Neural cell (in vitro differentiated cells): ENCODE measurements around the gene MAST1. TPM values are rescaled to one million over a fixed set of nuclear protein-coding genes. Genes with fewer than 3 reads are reported as not detected.

Experiments
- H2AFZ ChIP-seq: fragments of 200-600, 300-800 bp; sonication (generic), shearing (Covaris generic); 2 replicates; pipeline ENCODE4 v1.6.0; 2014; ENCODE audit warnings: low read depth, mild to moderate bottlenecking, antibody characterized with exemption, low read length, moderate library complexity
- H3F3A ChIP-seq: fragments of 200-600 bp; shearing (Covaris generic); 2 replicates; pipeline ENCODE4 v1.6.1; 2016; ENCODE audit warnings: mild to moderate bottlenecking, moderate library complexity, mixed read lengths, antibody characterized with exemption, low read length; ENCODE audit not compliant: insufficient read depth, poor library complexity, severe bottlenecking
- H3K27ac ChIP-seq: fragments of 200-600, 300-800 bp; sonication (generic), shearing (Covaris generic); 2 replicates; pipeline ENCODE4 v1.5.1; 2014; ENCODE audit warnings: mild to moderate bottlenecking, low read length, moderate library complexity
- H3K27me3 ChIP-seq: fragments of 300-800, 200-600 bp; sonication (generic), shearing (Covaris generic); 2 replicates; pipeline ENCODE4 v1.6.0; 2014; ENCODE audit warnings: mild to moderate bottlenecking, low read depth, low read length, moderate library complexity; ENCODE audit not compliant: insufficient read depth
- H3K36me3 ChIP-seq: fragments of 300-800, 200-600 bp; sonication (generic), shearing (Covaris generic); 2 replicates; pipeline ENCODE4 v1.5.1; 2014; ENCODE audit warnings: mild to moderate bottlenecking, antibody characterized with exemption, low read length, moderate library complexity; ENCODE audit not compliant: insufficient read depth
- H3K4me2 ChIP-seq: fragments of 300-800, 200-600 bp; sonication (generic), shearing (Covaris generic); 2 replicates; pipeline ENCODE4 v1.6.0; 2014; ENCODE audit warnings: mild to moderate bottlenecking, low read length
- H3K4me3 ChIP-seq: fragments of 300-800, 200-600 bp; sonication (generic), shearing (Covaris generic); 2 replicates; pipeline ENCODE4 v1.5.1; 2014; ENCODE audit warnings: mild to moderate bottlenecking, low read length, moderate library complexity
- H3K79me2 ChIP-seq: fragments of 200-600 bp; shearing (Covaris generic); replicated peaks from 2 replicates; pipeline ENCODE4 v1.6.0; 2014; ENCODE audit warnings: mild to moderate bottlenecking, low read length, moderate library complexity; ENCODE audit not compliant: insufficient read depth
- H3K9ac ChIP-seq: fragments of 300-800, 200-600 bp; sonication (generic), shearing (Covaris generic); 2 replicates; pipeline ENCODE4 v1.6.1; 2016; ENCODE audit warnings: mild to moderate bottlenecking, low read length, mixed read lengths
- H3K9me2 ChIP-seq: fragments of 200-600 bp; shearing (Covaris generic); 2 replicates; pipeline ENCODE4 v1.6.1; 2016; ENCODE audit warnings: mild to moderate bottlenecking, low read length, mixed read lengths; ENCODE audit not compliant: insufficient read depth
- H3K9me3 ChIP-seq: fragments of 200-600, 300-800 bp; sonication (generic), shearing (Covaris generic); 2 replicates; pipeline ENCODE4 v1.6.1; 2016; ENCODE audit warnings: mild to moderate bottlenecking, mixed run types, low read length, moderate library complexity, mixed read lengths
- H4K20me1 ChIP-seq: fragments of 200-600 bp; shearing (Covaris generic); 2 replicates; pipeline ENCODE4 v1.6.1; 2016; ENCODE audit warnings: mild to moderate bottlenecking, mixed run types; ENCODE audit not compliant: insufficient read depth
- CTCF ChIP-seq: fragments of 450-650 bp; IDR thresholded peaks from 2 replicates; pipeline ENCODE4 v1.5.1; 2014; ENCODE audit warnings: antibody characterized with exemption, mild to moderate bottlenecking, moderate library complexity; ENCODE audit not compliant: poor library complexity, severe bottlenecking
- EZH2 ChIP-seq: fragments of 200-600, 300-800 bp; shearing (Covaris generic), sonication (generic); IDR thresholded peaks from 2 replicates; pipeline ENCODE4 v1.6.1; 2014; ENCODE audit warnings: antibody characterized with exemption, low read length, borderline replicate concordance, mild to moderate bottlenecking; ENCODE audit not compliant: insufficient read depth, poor library complexity, severe bottlenecking
- MXI1 ChIP-seq: fragments of 450-650 bp; conservative IDR thresholded peaks from 2 replicates; pipeline ENCODE4 v1.6.1; 2014; ENCODE audit warnings: antibody characterized with exemption, mild to moderate bottlenecking; ENCODE audit not compliant: poor library complexity, severe bottlenecking
- RAD21 ChIP-seq: fragments of 450-650 bp; conservative IDR thresholded peaks from 2 replicates; pipeline ENCODE4 v1.6.1; 2014; ENCODE audit warnings: antibody characterized with exemption, mild to moderate bottlenecking, moderate library complexity
- SMC3 ChIP-seq: fragments of 450-650 bp; conservative IDR thresholded peaks from 2 replicates; pipeline ENCODE4 v1.6.1; 2014; ENCODE audit warnings: antibody characterized with exemption, mild to moderate bottlenecking, moderate library complexity; ENCODE audit not compliant: poor library complexity
- TAF1 ChIP-seq: IDR thresholded peaks from 2 replicates; pipeline ENCODE4 v1.6.1; 2012; ENCODE audit warnings: low read depth
- polyA plus RNA-seq: library from polyadenylated mRNA; depleted of rRNA; stranded (reverse); fragments of >200 nt; gene quantifications from 2 replicates; pipeline ENCODE4 v1.2.3, GENCODE V29; 2014

Gene MAST1
- polyA plus RNA-seq, 1 donor from 2014 or later = 65.0 TPM

- TF ChIP-seq CTCF (peak; percentile 63), RAD21 (no peak), EZH2 (peak; percentile 7), MXI1 (peak; percentile 61), SMC3 (peak; percentile 31)
- peak overlapping the region; percentile 67 for H3K4me3 ChIP-seq
- H3K9me3 ChIP-seq = no peaks in the 10 kb centered on the region
- peak overlapping the region; percentile 44 for H3K9ac ChIP-seq
- H3K36me3 ChIP-seq = no peaks in the 10 kb centered on the region
- no peaks in the 10 kb centered on the region for H3F3A ChIP-seq
- H3K4me2 ChIP-seq = no peak overlapping the region
- H3K27ac ChIP-seq = no peak overlapping the region
- no peaks in the 10 kb centered on the region for H4K20me1 ChIP-seq
- H2AFZ ChIP-seq = no peak overlapping the region
- peaks cover 57% of the 10 kb centered on the region for H3K27me3 ChIP-seq
- no peaks in the 10 kb centered on the region for H3K9me2 ChIP-seq
- H3K79me2 ChIP-seq = no peaks in the 10 kb centered on the region
Measured at GRCh38 chr19:12884926-12885748, 46.8 kb downstream of the MAST1 start.

GRCh38 chr19:12885749-12886650, 47.7 kb downstream of the MAST1 start:
- Histone ChIP-seq H3K36me3 (no peaks in the 10 kb centered on the region), H4K20me1 (no peaks in the 10 kb centered on the region), H3F3A (no peaks in the 10 kb centered on the region), H3K9ac (no peak overlapping the region), H3K4me3 (peak overlapping the region; percentile 67), H3K27me3 (peaks cover 49% of the 10 kb centered on the region), H3K9me3 (no peaks in the 10 kb centered on the region), H3K9me2 (no peaks in the 10 kb centered on the region), H2AFZ (no peak overlapping the region), H3K27ac (no peak overlapping the region), H3K4me2 (no peak overlapping the region), H3K79me2 (no peaks in the 10 kb centered on the region)
- TF ChIP-seq MXI1 = no peak
- no peak for TF ChIP-seq RAD21
- no peak for TF ChIP-seq SMC3
- no peak for TF ChIP-seq EZH2
- peak; percentile 2 for TF ChIP-seq CTCF
- no peak for TF ChIP-seq TAF1
